Stimulated activated memory B cell treated with anti-CD40 and anti-IgM and Interleukin-4, amounts not matched to agents 10 μg/mL and 1 μg/mL and 100 μg/mL, for 72 hours (primary cell): ENCODE measurements around the gene TOP2A.

Source experiments
- ATAC-seq: fragments of 150-1000 bp; cut with Tn5 transposase; 2 replicates; pipeline ENCODE4 v1.10.0; 2021
- H3K27ac Mint-ChIP-seq: one replicate; pipeline ENCODE4 v1.8.0; 2022; ENCODE audit warnings: mild to moderate bottlenecking, mixed read lengths
- H3K27me3 Mint-ChIP-seq: one replicate; pipeline ENCODE4 v1.8.0; 2022; ENCODE audit warnings: mixed read lengths
- H3K36me3 Mint-ChIP-seq: one replicate; pipeline ENCODE4 v1.8.0; 2022; ENCODE audit warnings: mixed read lengths
- H3K4me1 Mint-ChIP-seq: one replicate; pipeline ENCODE4 v1.8.0; 2022; ENCODE audit warnings: mixed read lengths
- H3K4me3 Mint-ChIP-seq: one replicate; pipeline ENCODE4 v1.8.0; 2022; ENCODE audit warnings: mild to moderate bottlenecking, moderate library complexity, mixed read lengths
- H3K9me3 Mint-ChIP-seq: one replicate; pipeline ENCODE4 v1.8.0; 2022; ENCODE audit warnings: mixed read lengths

Gene TOP2A

GRCh38 chr17:40345161-40345993, 72.3 kb downstream of the TOP2A start:
- Mint-ChIP-seq H3K4me3 (peak overlapping the region; percentile 50), H3K36me3 (peaks cover 22% of the 10 kb centered on the region), H3K9me3 (no peaks in the 10 kb centered on the region), H3K27me3 (no peaks in the 10 kb centered on the region), H3K4me1 (peaks cover 82% of the 10 kb centered on the region), H3K27ac (peak overlapping the region; percentile 44)
- no peak for ATAC-seq

- peaks cover 23% of the 10 kb centered on the region for H3K36me3 Mint-ChIP-seq
- H3K4me3 Mint-ChIP-seq: peak overlapping the region; percentile 50
- no peaks in the 10 kb centered on the region for H3K9me3 Mint-ChIP-seq
- no peaks in the 10 kb centered on the region for H3K27me3 Mint-ChIP-seq
- peak overlapping the region; percentile 44 for H3K27ac Mint-ChIP-seq
- peaks cover 90% of the 10 kb centered on the region for H3K4me1 Mint-ChIP-seq
- no peak for ATAC-seq
Measured at GRCh38 chr17:40344421-40345160, 73.1 kb downstream of the TOP2A start.

- Mint-ChIP-seq H3K9me3 (no peaks in the 10 kb centered on the region), H3K4me3 (peak overlapping the region; percentile 75), H3K27me3 (no peaks in the 10 kb centered on the region), H3K4me1 (peaks cover 88% of the 10 kb centered on the region), H3K27ac (peak overlapping the region; percentile 44), H3K36me3 (peaks cover 17% of the 10 kb centered on the region)
- ATAC-seq: no peak
Measured at GRCh38 chr17:40343219-40344119, 74.2 kb downstream of the TOP2A start.

- Mint-ChIP-seq H3K27me3 (no peaks in the 10 kb centered on the region), H3K27ac (peak overlapping the region; percentile 44), H3K36me3 (peaks cover 23% of the 10 kb centered on the region), H3K4me1 (peaks cover 87% of the 10 kb centered on the region), H3K4me3 (peak overlapping the region; percentile 75), H3K9me3 (no peaks in the 10 kb centered on the region)
- no peak for ATAC-seq
Measured at GRCh38 chr17:40342504-40343218, 75.0 kb downstream of the TOP2A start.

GRCh38 chr17:40341808-40342503, 75.7 kb downstream of the TOP2A start:
- Mint-ChIP-seq H3K27ac (peak overlapping the region; percentile 44), H3K27me3 (no peaks in the 10 kb centered on the region), H3K9me3 (no peaks in the 10 kb centered on the region), H3K36me3 (peaks cover 25% of the 10 kb centered on the region), H3K4me3 (peak overlapping the region; percentile 75), H3K4me1 (peaks cover 87% of the 10 kb centered on the region)
- ATAC-seq: peak; percentile 3

GRCh38 chr17:40340880-40341807, 76.6 kb downstream of the TOP2A start:
- peak overlapping the region; percentile 75 for H3K4me3 Mint-ChIP-seq
- H3K27me3 Mint-ChIP-seq: no peaks in the 10 kb centered on the region
- peak; percentile 91 for ATAC-seq

GRCh38 chr17:40340327-40340726, 77.4 kb downstream of the TOP2A start:
- peaks cover 25% of the 10 kb centered on the region for H3K36me3 Mint-ChIP-seq
- no peak for ATAC-seq
- H3K4me3 Mint-ChIP-seq: no peak overlapping the region
- peak overlapping the region; percentile 44 for H3K27ac Mint-ChIP-seq
- H3K27me3 Mint-ChIP-seq: no peaks in the 10 kb centered on the region
- H3K9me3 Mint-ChIP-seq: no peaks in the 10 kb centered on the region
- peaks cover 70% of the 10 kb centered on the region for H3K4me1 Mint-ChIP-seq

More at GRCh38 chr17:40340880-40341807, 76.6 kb downstream of the TOP2A start:
- peaks cover 79% of the 10 kb centered on the region for H3K4me1 Mint-ChIP-seq
- H3K36me3 Mint-ChIP-seq: peaks cover 25% of the 10 kb centered on the region
- H3K27ac Mint-ChIP-seq: peak overlapping the region; percentile 44
- no peaks in the 10 kb centered on the region for H3K9me3 Mint-ChIP-seq

- H3K4me1 Mint-ChIP-seq: peaks cover 70% of the 10 kb centered on the region
- ATAC-seq: no peak
- no peaks in the 10 kb centered on the region for H3K9me3 Mint-ChIP-seq
- peak overlapping the region; percentile 18 for H3K27ac Mint-ChIP-seq
- peaks cover 31% of the 10 kb centered on the region for H3K36me3 Mint-ChIP-seq
- no peaks in the 10 kb centered on the region for H3K27me3 Mint-ChIP-seq
- H3K4me3 Mint-ChIP-seq: no peak overlapping the region
Measured at GRCh38 chr17:40338941-40339649, 78.6 kb downstream of the TOP2A start.
